Fibroblast of lung (primary cell): ENCODE data around the gene CPN2. TPM values are rescaled to one million over a fixed set of nuclear protein-coding genes. Genes with fewer than 3 reads are reported as not detected.

Experiments used
- DNase-seq, 2 donors: peaks; one replicate each; pipeline versions ENCODE4 v3.0.0 to v3.0.0-alpha.2; 2010; ENCODE audit warnings: low read depth in 2 of 2
- H2AFZ ChIP-seq: 2 replicates; pipeline ENCODE4 v1.5.1; 2012; ENCODE audit warnings: low read length, control low read depth, inconsistent platforms
- H3K27ac ChIP-seq: 2 replicates; pipeline ENCODE4 v1.5.1; 2011; ENCODE audit warnings: low read length, control low read depth; ENCODE audit not compliant: insufficient read depth
- H3K27me3 ChIP-seq: 2 replicates; pipeline ENCODE4 v1.5.1; 2011; ENCODE audit warnings: mild to moderate bottlenecking, low read length; ENCODE audit not compliant: control insufficient read depth, insufficient read depth
- H3K36me3 ChIP-seq: 2 replicates; pipeline ENCODE4 v1.5.1; 2011; ENCODE audit warnings: low read length; ENCODE audit not compliant: control insufficient read depth, insufficient read depth
- H3K4me1 ChIP-seq: 2 replicates; pipeline ENCODE4 v1.5.1; 2011; ENCODE audit warnings: low read length; ENCODE audit not compliant: control insufficient read depth, insufficient read depth; ENCODE audit errors: extremely low read depth
- H3K4me2 ChIP-seq: 2 replicates; pipeline ENCODE4 v1.5.1; 2011; ENCODE audit warnings: low read length, control low read depth; ENCODE audit not compliant: insufficient read depth; ENCODE audit errors: extremely low read depth
- H3K4me3 ChIP-seq, 4 experiments: fragments of 200-600 bp in 1 of 4; sonication (generic) in 1 of 4; replicated peaks in 1 of 4; 2 replicates each; pipeline ENCODE4 v1.5.1; 2011 to 2016; ENCODE audit warnings: low read length in 4 of 4, low read depth in 3 of 4, mild to moderate bottlenecking in 3 of 4, control low read depth in 2 of 4, inconsistent platforms in 1 of 4, mixed read lengths in 1 of 4; ENCODE audit not compliant: insufficient read depth in 1 of 4; ENCODE audit errors: control extremely low read depth in 1 of 4
- H3K79me2 ChIP-seq: 2 replicates; pipeline ENCODE4 v1.5.1; 2012; ENCODE audit warnings: mild to moderate bottlenecking, low read length, inconsistent platforms; ENCODE audit not compliant: control insufficient read depth, insufficient read depth
- H3K9ac ChIP-seq: 2 replicates; pipeline ENCODE4 v1.5.1; 2011; ENCODE audit warnings: mild to moderate bottlenecking, low read length, control low read depth; ENCODE audit not compliant: insufficient read depth
- H3K9me3 ChIP-seq: 2 replicates; pipeline ENCODE4 v1.5.1; 2012; ENCODE audit warnings: low read depth, low read length; ENCODE audit not compliant: control insufficient read depth, insufficient read depth
- H4K20me1 ChIP-seq: 2 replicates; pipeline ENCODE4 v1.5.1; 2011; ENCODE audit warnings: low read length; ENCODE audit not compliant: control insufficient read depth, insufficient read depth; ENCODE audit errors: extremely low read depth
- EZH2 ChIP-seq: IDR thresholded peaks from 2 replicates; pipeline ENCODE4 v1.5.1; 2012; ENCODE audit warnings: low read length, control low read depth, mild to moderate bottlenecking; ENCODE audit errors: missing control alignments
- polyA plus RNA-seq, 2 donors: library from polyadenylated mRNA; depleted of rRNA in 1 of 2; stranded (reverse) in 1 of 2; unstranded in 1 of 2; fragments of >200 nt; gene quantifications; 2 replicates each; pipeline ENCODE4 v1.2.1, GENCODE V29; 2011 to 2012; ENCODE audit warnings: missing spikeins in 1 of 2
- total RNA-seq: library from RNA; depleted of rRNA; stranded (reverse); fragments of >200 nt; gene quantifications from 2 replicates; pipeline ENCODE4 v1.2.1, GENCODE V29; 2014
- TF ChIP-seq, protein P1 (sequence below), 2 donors: IDR thresholded peaks in 1 of 2; conservative IDR thresholded peaks in 1 of 2; 1 replicate in 1 of 2; 2 replicates in 1 of 2; pipeline ENCODE4 v1.5.1; 2011 to 2012; ENCODE audit warnings: low read length in 2 of 2, control low read depth in 1 of 2, inconsistent platforms in 1 of 2, low read depth in 1 of 2, mild to moderate bottlenecking in 1 of 2

Gene CPN2
- total and polyA plus RNA-seq, 2 donors (not counting 1 experiment from before 2014, with no cell fraction given) = not detected

DNA sequence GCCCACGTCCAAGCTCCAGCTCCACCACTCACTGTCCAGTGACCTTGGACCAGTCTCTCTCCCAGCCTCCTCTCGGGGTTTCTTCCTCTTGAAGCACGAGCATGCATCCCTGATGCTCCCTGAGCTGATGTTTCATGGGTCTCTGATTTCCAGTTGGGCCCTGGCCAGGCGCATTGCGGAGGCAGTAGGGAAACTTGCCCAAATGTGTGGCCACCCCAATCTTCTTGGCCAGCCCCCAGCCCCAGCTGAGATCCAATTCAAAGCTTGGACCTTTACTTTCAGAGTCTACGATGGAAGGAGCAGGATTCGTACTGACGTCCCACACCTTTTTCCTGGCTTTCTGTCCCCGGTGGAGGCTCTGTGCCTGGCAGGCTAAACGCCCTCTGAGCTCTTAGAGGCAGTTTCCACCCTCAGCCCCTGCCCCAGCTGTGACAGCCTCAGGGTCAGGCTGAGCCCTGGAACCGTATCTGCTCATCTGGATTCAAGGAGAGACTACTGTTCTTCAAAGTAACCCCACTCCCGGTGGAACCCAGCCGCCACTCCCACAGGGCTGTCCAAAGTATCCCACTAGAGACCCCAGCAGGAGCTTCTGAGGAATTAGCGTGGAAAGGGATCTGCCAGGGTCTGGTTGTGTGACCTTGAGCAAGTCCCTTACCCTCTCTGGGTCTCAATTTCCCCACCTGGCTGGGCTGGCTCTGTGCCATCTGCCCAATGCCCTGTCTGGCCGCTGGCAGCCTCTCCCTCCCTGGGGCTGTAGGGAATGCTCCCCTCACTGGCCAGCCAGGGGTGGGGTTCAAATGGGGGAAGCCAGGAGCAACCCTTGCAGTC, 37.4 kb downstream of the CPN2 start:
- Histone ChIP-seq H3K27ac (no peak overlapping the region), H3K27me3 (peaks cover 69% of the 10 kb centered on the region), H4K20me1 (no peaks in the 10 kb centered on the region), H3K36me3 (no peaks in the 10 kb centered on the region), H3K9ac (no peak overlapping the region), H2AFZ (no peak overlapping the region), H3K4me1 (peaks cover 6% of the 10 kb centered on the region), H3K4me3 (no peak overlapping the region), H3K79me2 (no peaks in the 10 kb centered on the region), H3K9me3 (no peaks in the 10 kb centered on the region), H3K4me2 (no peak overlapping the region)
- DNase-seq = peak; percentile 41 to 61
- TF ChIP-seq, protein P1, sequence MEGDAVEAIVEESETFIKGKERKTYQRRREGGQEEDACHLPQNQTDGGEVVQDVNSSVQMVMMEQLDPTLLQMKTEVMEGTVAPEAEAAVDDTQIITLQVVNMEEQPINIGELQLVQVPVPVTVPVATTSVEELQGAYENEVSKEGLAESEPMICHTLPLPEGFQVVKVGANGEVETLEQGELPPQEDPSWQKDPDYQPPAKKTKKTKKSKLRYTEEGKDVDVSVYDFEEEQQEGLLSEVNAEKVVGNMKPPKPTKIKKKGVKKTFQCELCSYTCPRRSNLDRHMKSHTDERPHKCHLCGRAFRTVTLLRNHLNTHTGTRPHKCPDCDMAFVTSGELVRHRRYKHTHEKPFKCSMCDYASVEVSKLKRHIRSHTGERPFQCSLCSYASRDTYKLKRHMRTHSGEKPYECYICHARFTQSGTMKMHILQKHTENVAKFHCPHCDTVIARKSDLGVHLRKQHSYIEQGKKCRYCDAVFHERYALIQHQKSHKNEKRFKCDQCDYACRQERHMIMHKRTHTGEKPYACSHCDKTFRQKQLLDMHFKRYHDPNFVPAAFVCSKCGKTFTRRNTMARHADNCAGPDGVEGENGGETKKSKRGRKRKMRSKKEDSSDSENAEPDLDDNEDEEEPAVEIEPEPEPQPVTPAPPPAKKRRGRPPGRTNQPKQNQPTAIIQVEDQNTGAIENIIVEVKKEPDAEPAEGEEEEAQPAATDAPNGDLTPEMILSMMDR (conservative IDR thresholded peaks at IDR 0.05 in 1 of 2, IDR thresholded peaks at IDR 0.05 in 1 of 2; ENCODE audit: low read depth in 1 of 2, low read length in 2 of 2) = no peak

GRCh38 chr3:194312743-194313281, 38.3 kb downstream of the CPN2 start:
- no peaks in the 10 kb centered on the region for H3K79me2 ChIP-seq
- no peak overlapping the region for H3K4me3 ChIP-seq
- no peak overlapping the region for H2AFZ ChIP-seq
- no peak overlapping the region for H3K9ac ChIP-seq
- H3K4me2 ChIP-seq = no peak overlapping the region
- TF ChIP-seq, protein P1 (conservative IDR thresholded peaks at IDR 0.05 in 1 of 2, IDR thresholded peaks at IDR 0.05 in 1 of 2; ENCODE audit: low read depth in 1 of 2, low read length in 2 of 2) = no peak
- no peak for TF ChIP-seq EZH2
- H3K4me1 ChIP-seq = peaks cover 6% of the 10 kb centered on the region
- DNase-seq = peak; percentile 53 to 85
- no peaks in the 10 kb centered on the region for H3K36me3 ChIP-seq
- H4K20me1 ChIP-seq = no peaks in the 10 kb centered on the region
- H3K27ac ChIP-seq = no peak overlapping the region
- peaks cover 69% of the 10 kb centered on the region for H3K27me3 ChIP-seq
- no peaks in the 10 kb centered on the region for H3K9me3 ChIP-seq

DNA sequence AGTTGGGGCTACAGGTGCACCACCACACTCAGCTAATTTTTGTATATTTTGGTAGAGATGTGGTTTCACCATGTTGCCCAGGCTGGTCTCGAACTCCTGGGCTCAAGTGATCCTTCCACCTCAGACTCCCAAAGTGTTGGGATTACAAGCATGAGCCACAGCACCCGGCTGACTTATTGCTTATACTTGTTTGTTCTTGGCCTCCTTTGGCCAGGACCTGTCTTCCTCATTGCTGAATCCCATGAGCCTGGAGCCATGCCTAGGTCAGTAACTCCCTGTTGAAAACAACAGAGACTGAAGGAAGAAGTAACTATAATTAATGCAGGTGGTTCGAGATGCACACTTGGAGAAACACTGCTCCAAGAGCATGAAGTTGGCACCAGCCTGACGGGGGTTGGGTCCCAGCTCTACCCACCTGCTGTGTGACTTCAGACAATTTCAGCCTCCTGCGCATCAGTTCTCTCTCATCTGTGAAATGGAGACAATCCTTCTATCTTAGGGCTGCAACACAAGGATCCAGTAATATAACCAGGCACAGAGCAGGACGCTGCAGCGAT, 38.9 kb downstream of the CPN2 start:
- H3K79me2 ChIP-seq = no peaks in the 10 kb centered on the region
- peaks cover 72% of the 10 kb centered on the region for H3K27me3 ChIP-seq
- no peak overlapping the region for H3K27ac ChIP-seq
- H3K36me3 ChIP-seq = no peaks in the 10 kb centered on the region
- no peak overlapping the region for H3K4me3 ChIP-seq
- no peak for TF ChIP-seq EZH2
- TF ChIP-seq, protein P1 (conservative IDR thresholded peaks at IDR 0.05 in 1 of 2, IDR thresholded peaks at IDR 0.05 in 1 of 2; ENCODE audit: low read depth in 1 of 2, low read length in 2 of 2) = no peak
- no peaks in the 10 kb centered on the region for H4K20me1 ChIP-seq
- H3K4me2 ChIP-seq = no peak overlapping the region
- H3K9me3 ChIP-seq = no peaks in the 10 kb centered on the region
- no peak overlapping the region for H2AFZ ChIP-seq
- no peak for DNase-seq
- no peak overlapping the region for H3K9ac ChIP-seq
- H3K4me1 ChIP-seq = peaks cover 6% of the 10 kb centered on the region
